ENCODE measurements around the gene ADGRD1. TPM values are rescaled to one million over a fixed set of nuclear protein-coding genes. Genes with fewer than 3 reads are reported as not detected.

ADGRD1 gene
- total RNA-seq, 1 donor from 2014 or later, result 0.08 TPM

DNA sequence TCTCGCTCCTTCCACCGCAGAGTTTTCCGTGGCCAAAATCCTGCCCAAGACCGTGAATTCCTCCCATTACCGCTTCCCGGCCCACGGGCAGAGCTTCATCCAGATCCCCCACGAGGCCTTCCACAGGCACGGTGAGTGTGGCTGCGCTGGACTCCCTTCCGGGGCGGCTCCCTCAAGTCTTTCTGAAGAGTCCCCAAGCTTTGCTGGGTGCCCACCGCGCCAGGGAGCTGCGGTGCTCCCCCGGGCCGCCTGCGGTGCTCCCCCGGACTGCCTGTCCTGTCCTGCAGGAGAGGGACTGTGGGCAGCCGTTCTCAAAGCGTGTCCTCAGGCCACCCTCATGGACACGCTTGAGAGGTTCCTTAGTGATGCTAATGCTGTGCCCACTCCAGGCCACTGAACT is 50.5 kb downstream of the ADGRD1 start:
- TF ChIP-seq, protein P1, sequence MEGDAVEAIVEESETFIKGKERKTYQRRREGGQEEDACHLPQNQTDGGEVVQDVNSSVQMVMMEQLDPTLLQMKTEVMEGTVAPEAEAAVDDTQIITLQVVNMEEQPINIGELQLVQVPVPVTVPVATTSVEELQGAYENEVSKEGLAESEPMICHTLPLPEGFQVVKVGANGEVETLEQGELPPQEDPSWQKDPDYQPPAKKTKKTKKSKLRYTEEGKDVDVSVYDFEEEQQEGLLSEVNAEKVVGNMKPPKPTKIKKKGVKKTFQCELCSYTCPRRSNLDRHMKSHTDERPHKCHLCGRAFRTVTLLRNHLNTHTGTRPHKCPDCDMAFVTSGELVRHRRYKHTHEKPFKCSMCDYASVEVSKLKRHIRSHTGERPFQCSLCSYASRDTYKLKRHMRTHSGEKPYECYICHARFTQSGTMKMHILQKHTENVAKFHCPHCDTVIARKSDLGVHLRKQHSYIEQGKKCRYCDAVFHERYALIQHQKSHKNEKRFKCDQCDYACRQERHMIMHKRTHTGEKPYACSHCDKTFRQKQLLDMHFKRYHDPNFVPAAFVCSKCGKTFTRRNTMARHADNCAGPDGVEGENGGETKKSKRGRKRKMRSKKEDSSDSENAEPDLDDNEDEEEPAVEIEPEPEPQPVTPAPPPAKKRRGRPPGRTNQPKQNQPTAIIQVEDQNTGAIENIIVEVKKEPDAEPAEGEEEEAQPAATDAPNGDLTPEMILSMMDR (IDR thresholded peaks at IDR 0.05; ENCODE audit: insufficient read depth, low read length, poor library complexity, severe bottlenecking), result no peak
- Histone ChIP-seq H3K4me3 (ENCODE audit: low read depth, low read length) (no peak overlapping the region), H3K36me3 (ENCODE audit: control insufficient read depth, insufficient read depth, low read length) (no peaks in the 10 kb centered on the region), H3K27me3 (ENCODE audit: control insufficient read depth, insufficient read depth, low read length) (peaks cover 13% of the 10 kb centered on the region)
- no peak for DNase-seq (ENCODE audit: low read depth)

DNA sequence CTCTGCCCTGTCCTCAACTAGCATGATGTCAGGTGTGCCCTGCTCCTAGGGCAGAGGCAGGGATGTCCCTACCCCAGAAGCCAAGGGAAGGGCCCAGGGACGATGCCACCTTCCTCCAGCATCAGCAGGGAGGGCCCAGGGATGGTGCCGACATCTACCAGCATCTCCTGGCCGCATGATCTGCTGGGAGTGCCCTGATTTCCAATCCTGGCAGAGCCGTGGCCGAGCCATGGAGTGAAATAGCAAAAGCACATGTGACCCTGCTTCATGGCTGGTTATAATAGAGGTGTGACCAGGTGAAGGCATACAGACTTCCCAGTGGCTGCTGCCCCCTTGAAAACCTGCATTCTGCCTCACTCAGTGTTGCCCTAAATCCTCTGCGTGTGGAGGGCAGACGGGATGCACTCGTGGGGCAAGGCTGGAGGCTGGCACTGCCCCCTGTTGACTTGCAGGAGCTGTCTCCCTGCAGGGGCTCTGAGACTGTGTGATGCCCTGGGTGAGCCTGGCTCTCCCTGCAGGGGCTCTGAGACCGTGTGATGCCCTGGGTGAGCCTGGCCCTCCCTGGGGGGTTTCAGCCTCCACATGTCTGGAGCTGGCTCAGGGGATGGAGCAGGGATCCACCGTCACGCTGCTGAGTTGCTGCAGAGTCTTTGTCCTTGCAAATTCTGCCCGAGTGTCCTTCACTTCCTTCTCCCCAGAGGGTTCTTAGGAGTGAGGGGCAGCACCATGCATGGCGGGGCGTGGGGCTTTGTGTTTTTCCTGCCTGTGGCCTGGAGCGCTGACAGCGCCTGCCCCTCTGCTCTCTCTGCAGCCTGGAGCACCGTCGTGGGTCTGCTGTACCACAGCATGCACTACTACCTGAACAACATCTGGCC is 51.7 kb downstream of the ADGRD1 start:
- Histone ChIP-seq H3K36me3 (ENCODE audit: control insufficient read depth, insufficient read depth, low read length) (no peaks in the 10 kb centered on the region), H3K27me3 (ENCODE audit: control insufficient read depth, insufficient read depth, low read length) (peaks cover 13% of the 10 kb centered on the region), H3K4me3 (ENCODE audit: low read depth, low read length) (no peak overlapping the region)
- no peak for DNase-seq (ENCODE audit: low read depth)
- TF ChIP-seq, protein P1 (IDR thresholded peaks at IDR 0.05; ENCODE audit: insufficient read depth, low read length, poor library complexity, severe bottlenecking), result no peak

DNA sequence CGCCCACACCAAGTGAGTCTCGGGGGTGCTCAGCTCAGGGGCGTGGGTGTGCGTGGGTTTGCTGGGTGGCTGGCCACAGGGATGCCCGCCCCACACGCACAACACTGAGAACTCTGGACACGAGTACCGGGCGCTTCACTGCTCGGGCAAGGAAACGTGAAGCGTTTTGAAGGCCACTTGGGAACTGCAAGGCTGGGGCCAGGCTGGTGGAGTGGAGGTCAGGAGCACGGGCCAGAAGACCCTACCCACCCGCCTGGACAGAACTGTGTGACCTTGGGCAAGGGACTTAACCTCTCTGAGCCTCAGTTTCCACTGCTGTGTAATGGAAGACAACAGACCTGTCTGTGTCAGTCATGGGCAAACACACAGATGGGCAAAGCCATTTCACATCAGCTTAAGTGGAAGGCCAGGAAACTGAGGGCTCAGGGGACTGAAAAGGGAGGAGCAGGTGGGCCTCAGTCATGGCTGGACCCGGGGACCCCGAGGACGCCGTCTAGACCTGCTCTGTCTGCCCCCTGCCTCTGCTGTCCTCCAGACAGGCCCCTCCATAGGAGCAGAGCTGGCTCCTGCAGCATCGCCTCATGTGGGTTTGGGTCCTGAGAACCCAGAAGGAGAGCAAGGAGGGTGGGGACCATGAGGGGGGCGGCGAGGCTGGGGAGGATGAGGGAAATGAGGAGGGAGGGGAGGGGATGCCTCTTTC is 52.5 kb downstream of the ADGRD1 start:
- TF ChIP-seq, protein P1 (IDR thresholded peaks at IDR 0.05; ENCODE audit: insufficient read depth, low read length, poor library complexity, severe bottlenecking), result no peak
- H3K27me3 ChIP-seq (ENCODE audit: control insufficient read depth, insufficient read depth, low read length), result peaks cover 13% of the 10 kb centered on the region
- no peak for DNase-seq (ENCODE audit: low read depth)
- no peaks in the 10 kb centered on the region for H3K36me3 ChIP-seq (ENCODE audit: control insufficient read depth, insufficient read depth, low read length)
- no peak overlapping the region for H3K4me3 ChIP-seq (ENCODE audit: low read depth, low read length)

DNA sequence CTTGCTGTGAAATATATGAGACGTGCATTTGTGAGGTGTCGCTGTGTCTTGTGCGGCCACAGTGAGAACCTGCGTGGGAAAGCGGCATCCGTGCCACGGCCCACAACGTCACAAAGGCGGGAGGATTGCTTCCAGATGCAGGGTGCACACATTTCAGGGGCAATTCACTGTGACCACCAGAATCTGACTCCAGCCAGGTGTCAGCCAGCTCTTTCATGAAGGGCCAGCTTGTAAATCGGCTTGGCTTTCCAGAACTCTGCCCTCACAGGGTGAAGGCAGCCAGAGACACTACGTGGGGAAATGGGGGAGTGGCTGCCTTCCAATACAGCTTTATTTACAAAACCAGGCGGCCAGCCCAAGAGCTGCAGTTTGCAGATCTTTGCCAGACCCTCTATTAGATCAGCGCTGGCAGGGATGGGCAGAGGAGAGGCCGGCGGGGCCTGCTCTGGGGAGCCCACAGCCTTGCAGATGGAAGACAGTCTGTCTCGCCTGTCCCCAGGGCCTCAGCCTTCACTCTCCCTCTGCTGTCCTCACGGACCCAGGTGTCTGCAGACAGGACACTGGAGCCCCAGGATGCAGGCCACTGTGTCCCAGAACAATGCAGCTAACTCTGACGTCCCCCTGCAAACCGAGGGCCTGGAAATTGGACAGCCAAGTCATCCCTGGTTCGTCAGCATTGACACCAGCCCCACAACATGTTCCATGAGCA is 53.5 kb downstream of the ADGRD1 start:
- peaks cover 13% of the 10 kb centered on the region for H3K27me3 ChIP-seq (ENCODE audit: control insufficient read depth, insufficient read depth, low read length)
- DNase-seq (ENCODE audit: low read depth), result no peak
- no peak overlapping the region for H3K4me3 ChIP-seq (ENCODE audit: low read depth, low read length)
- TF ChIP-seq, protein P1 (IDR thresholded peaks at IDR 0.05; ENCODE audit: insufficient read depth, low read length, poor library complexity, severe bottlenecking), result no peak
- no peaks in the 10 kb centered on the region for H3K36me3 ChIP-seq (ENCODE audit: control insufficient read depth, insufficient read depth, low read length)

DNA sequence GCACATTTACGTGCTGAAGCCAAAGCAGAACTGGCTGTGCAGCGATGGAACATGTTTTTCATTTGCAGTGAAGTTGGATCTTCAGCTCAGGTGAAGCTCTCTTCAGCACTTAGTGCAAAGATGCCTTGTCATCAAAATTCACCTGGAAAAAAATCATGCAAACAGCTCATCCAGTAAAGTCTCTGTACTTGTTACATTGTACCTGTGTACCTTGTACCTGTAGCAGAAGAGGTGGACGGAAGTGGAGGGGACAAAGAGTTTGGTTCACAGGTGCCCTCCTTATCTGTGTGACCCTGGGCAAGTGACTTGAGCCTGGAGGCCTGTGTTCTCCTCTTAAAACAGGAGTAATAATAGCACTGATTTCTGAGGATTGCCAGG is 54.0 kb downstream of the ADGRD1 start:
- no peak overlapping the region for H3K4me3 ChIP-seq (ENCODE audit: low read depth, low read length)
- TF ChIP-seq, protein P1 (IDR thresholded peaks at IDR 0.05; ENCODE audit: insufficient read depth, low read length, poor library complexity, severe bottlenecking), result no peak
- H3K27me3 ChIP-seq (ENCODE audit: control insufficient read depth, insufficient read depth, low read length), result peaks cover 13% of the 10 kb centered on the region
- DNase-seq (ENCODE audit: low read depth), result no peak
- no peaks in the 10 kb centered on the region for H3K36me3 ChIP-seq (ENCODE audit: control insufficient read depth, insufficient read depth, low read length)

All from kidney epithelial cell (primary cell).